GM19043 (cell line): ENCODE results near the gene MLPH.
A peak's percentile ranks its signal among the peaks of the same experiment; 100 is the strongest.

Experiments
- ATAC-seq: cut with Tn5 transposase; IDR thresholded peaks from one replicate; pipeline ENCODE4 v1.9.1; 2021; ENCODE audit warnings: low read depth; ENCODE audit not compliant: unreplicated experiment

Gene MLPH

GRCh38 chr2:237564526-237565131 is 77.6 kb downstream of the MLPH start:
- ATAC-seq = no peak

GRCh38 chr2:237565974-237566373 is 78.9 kb downstream of the MLPH start:
- ATAC-seq = no peak

- no peak for ATAC-seq
Observed at GRCh38 chr2:237566401-237567235, 79.6 kb downstream of the MLPH start, which contains the start of gene PRLH. Gene PRLH, plus strand, starts transcription at chr2:237566574. Its CDS starts 0 bp downstream, at chr2:237566574.

DNA sequence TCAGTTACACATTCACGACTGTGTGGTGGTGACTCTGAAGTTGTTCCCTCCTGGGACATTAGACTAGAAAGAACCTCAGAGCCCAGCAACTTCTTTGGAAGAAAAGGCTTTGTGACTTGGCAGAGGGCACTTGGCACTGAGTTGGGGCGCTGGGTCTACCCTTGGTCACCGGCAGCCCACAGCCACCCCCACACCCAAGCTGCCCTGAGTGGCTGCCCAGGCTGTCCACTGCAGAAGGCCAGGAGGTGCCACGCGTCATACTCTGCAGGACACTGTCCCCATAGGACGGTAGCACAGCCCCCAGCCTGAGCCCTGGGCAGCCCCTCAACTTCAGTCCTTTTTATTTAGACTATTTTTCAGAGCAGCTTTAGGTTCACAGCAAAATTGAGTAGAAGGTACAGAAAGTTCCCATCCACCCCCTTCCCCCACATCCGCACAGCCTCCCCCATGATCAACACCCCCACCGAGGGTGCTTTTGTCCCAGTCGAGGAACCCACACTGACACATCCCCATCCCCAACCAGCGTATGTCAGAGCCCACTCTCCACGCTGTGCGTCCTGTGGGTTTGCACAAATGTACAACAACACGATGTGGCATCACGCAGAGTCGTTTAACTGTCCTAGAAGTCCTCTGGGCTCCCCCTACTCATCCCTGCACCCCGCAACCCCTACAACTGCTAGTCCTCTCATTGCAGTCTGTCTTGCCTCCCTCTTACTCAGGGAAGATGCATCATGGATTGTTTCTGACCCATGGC is 80.4 kb downstream of the MLPH start:
- no peak for ATAC-seq

GRCh38 chr2:237568121-237568660 is 81.1 kb downstream of the MLPH start:
- no peak for ATAC-seq

- no peak for ATAC-seq
Observed at GRCh38 chr2:237569041-237569440, 82.0 kb downstream of the MLPH start.

- ATAC-seq = no peak
Observed at GRCh38 chr2:237569896-237570295, 82.8 kb downstream of the MLPH start.

- no peak for ATAC-seq
Observed at GRCh38 chr2:237570776-237571335, 83.8 kb downstream of the MLPH start.

GRCh38 chr2:237571551-237571950 is 84.5 kb downstream of the MLPH start:
- no peak for ATAC-seq

DNA sequence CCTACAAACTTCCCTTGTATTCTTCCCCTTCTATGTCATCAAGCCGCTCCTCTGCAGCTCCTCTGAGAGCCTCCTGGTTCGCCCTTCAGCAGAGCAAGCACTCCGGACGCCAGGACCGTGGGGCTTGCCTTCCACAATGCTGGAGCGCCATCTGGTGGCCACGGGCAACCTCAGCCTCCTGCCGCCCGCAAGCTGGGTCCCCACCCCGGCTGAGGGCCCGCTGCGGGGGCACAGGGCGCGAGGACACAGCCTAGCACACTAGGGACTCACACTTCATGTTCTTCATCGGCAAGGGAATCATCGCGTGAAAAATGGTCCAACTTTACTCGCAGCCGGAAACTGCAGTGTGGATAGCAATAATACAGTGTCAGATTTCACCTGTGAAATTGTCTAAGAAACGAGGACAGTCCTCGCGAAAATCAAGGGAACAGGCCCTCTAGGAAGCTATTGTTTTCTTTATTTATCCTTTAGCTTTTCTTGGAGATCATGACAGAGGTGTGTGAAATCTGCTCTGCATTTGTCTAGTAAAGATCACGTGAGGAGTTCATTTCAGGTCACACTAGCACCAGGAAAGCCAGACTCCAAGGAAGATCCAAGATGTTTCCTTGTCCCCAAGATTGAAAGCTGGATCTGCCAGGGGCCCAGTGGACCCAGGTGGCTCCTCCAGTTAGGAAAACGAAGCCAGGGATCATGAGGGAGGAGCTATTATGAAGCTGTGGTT is 85.1 kb downstream of the MLPH start:
- ATAC-seq = peak; percentile 98

DNA sequence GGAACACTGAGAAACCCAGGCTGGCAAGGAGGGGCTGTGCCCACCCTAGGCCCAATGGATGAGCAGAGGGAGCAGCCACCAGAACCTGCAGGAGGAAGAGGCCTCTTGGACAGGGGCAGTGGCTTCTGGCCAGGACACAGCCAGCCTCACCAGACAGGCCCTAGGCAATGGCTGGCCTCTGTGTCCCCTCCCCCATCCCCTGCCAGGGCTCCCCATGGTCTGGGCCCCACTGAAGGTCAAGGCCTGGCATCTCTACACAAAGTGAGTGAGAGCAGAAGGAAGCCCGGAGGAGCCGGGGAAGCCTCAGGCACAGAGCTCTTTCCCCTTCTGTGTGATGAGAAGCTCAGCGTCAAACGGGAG is 85.7 kb downstream of the MLPH start:
- ATAC-seq = no peak

- no peak for ATAC-seq
Observed at GRCh38 chr2:237573721-237574415, 86.8 kb downstream of the MLPH start.

GRCh38 chr2:237574467-237574866 is 87.4 kb downstream of the MLPH start:
- ATAC-seq = no peak

GRCh38 chr2:237574894-237575868 is 88.1 kb downstream of the MLPH start:
- no peak for ATAC-seq

DNA sequence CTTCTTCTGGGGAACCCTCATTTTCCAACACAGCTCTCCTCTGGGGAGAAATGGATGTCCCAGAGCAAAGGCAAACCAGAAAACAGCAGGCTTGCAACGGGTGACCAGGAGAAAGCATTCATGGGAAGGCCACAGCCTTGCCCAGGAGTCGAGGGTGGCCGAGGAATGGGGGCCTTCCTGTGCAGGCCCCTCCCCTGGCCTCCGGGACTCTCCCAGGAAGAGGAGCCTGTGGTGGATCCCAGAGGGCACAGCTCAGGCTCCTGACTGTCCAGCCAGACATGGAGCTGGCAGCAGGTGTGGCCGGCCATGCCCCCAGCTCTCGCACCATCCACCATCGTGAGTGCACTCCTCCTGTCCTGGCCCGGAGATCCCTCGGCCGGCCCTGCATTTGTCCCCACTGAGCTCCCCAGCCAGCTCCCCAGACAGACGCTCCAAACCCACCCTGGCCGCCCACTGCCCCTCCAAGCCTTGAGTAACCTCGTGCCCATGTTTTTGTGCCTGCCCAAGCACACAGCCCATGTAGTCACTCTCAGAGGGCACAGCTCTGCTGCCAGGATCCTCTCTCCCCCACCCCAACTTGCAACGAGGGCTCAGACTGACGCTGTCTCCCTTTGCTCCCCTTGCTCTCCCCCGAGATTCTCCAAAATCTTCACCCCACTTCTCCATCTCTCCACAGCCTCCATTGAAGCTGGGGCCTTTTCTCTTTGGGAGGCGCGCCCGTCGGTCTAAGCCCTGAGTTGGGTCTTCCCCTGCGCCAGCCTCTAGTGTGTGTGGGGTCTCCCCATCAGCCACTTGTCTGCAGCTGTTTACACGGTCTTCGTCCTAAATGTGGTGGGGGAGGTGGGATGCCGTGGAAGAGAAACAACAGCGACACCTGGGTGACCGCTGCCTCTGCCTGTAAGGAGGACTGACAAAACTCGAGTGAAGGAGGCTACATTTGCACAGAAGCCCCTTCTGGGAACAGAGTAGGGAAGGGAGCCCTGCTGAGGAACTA is 89.1 kb downstream of the MLPH start:
- ATAC-seq = no peak

GRCh38 chr2:237576974-237577373 is 89.9 kb downstream of the MLPH start:
- no peak for ATAC-seq

GRCh38 chr2:237577458-237577857 is 90.4 kb downstream of the MLPH start:
- no peak for ATAC-seq
